Measurements from ENCODE around the gene GLCCI1.

DNA sequence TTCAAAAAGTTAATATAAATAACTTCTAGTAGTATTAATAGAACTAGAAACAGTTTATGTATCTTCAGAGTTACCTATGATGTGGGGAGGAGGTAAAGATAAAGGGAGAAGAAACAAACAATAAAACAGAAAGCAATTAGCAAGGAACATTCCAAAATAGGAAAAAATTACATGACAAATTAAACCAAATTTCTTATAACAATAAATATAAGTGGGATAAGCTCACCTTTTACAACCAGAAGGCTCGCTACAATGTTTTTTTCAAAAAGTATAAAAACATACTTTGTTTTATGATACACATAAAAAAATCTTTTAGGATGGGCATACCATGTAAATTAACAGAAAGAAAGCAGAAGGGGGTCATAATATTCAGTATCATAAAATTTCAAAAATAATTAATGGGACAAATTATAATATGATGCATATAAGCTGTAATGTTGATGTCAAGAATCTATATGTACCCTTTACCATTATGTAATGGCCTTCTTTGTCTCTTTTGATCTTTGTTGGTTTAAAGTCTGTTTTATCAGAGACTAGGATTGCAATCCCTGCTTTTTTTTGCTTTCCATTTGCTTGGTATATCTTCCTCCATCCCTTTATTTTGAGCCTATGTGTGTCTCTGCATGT lies 31.8 kb downstream of the GLCCI1 start:
- no peak for TF ChIP-seq EZH2 (IDR thresholded peaks at IDR 0.05)
- no peak for TF ChIP-seq POLR2AphosphoS5 (IDR thresholded peaks at IDR 0.05; ENCODE audit: borderline replicate concordance, low read depth, low read length)

Measured in SK-N-MC (cell line).